ENCODE results near the gene BAIAP2L1. TPM values are rescaled to one million over a fixed set of nuclear protein-coding genes. Genes with fewer than 3 reads are reported as not detected.

BAIAP2L1 gene
- total and polyA plus RNA-seq, 2 of the 8 experiments (the other 6 are each of a cell fraction or from before 2014, with no cell fraction given), result 19.2 to 42.9 TPM

GRCh38 chr7:98248156-98248555 is 152.7 kb downstream of the BAIAP2L1 start (continued):
- TF ChIP-seq BRCA1 (IDR thresholded peaks at IDR 0.05; ENCODE audit: low read depth, low read length) (no peak), CREB1 (IDR thresholded peaks at IDR 0.05) (no peak)
